ENCODE measurements around the gene LAT.

DNA sequence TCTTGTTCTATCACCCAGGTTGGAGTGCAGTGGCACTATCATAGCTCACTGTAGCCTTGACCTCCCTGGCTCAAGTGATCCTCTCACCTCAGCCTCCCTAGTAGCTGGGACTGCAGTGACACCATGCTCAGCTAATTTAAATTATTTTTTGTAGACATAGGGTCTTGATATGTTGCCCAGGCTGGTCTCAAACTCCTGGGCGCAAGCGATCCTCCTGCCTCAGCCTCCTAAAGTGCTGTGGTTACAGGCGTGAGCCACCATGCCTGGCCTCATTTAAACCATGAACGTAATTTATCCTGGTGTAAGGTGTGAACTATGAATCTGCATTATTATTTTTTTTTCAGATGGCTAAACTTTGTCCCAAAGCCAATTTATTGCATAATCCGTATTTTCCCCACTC, 37.3 kb downstream of the LAT start:
- TF ChIP-seq, protein P1, sequence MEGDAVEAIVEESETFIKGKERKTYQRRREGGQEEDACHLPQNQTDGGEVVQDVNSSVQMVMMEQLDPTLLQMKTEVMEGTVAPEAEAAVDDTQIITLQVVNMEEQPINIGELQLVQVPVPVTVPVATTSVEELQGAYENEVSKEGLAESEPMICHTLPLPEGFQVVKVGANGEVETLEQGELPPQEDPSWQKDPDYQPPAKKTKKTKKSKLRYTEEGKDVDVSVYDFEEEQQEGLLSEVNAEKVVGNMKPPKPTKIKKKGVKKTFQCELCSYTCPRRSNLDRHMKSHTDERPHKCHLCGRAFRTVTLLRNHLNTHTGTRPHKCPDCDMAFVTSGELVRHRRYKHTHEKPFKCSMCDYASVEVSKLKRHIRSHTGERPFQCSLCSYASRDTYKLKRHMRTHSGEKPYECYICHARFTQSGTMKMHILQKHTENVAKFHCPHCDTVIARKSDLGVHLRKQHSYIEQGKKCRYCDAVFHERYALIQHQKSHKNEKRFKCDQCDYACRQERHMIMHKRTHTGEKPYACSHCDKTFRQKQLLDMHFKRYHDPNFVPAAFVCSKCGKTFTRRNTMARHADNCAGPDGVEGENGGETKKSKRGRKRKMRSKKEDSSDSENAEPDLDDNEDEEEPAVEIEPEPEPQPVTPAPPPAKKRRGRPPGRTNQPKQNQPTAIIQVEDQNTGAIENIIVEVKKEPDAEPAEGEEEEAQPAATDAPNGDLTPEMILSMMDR (IDR thresholded peaks at IDR 0.05 in 4 of 5, conservative IDR thresholded peaks at IDR 0.05 in 1 of 5), result no peak
- no peak for TF ChIP-seq POLR2A (IDR thresholded peaks at IDR 0.05)

All from gastrocnemius medialis (tissue), 4 donors.